GM23338 (cell line): ENCODE measurements around the gene MOCOS. TPM values are rescaled to one million over a fixed set of nuclear protein-coding genes. Genes with fewer than 3 reads are reported as not detected.
"Not testable (repeated sequence)": the region's sequence is repeated elsewhere in the genome, so short reads cannot be mapped to it uniquely, and the experiment has no call there.

Experiments used
- ATAC-seq: fragments of 200-7000 bp; cut with Tn5 transposase; 3 replicates; pipeline ENCODE4 v1.9.1; 2020
- DNase-seq: peaks from one replicate; pipeline ENCODE4 v3.0.0-alpha.2; 2015; ENCODE audit warnings: low spot score
- H2AFZ ChIP-seq: fragments of 200-600 bp; sonication (generic); 2 replicates; pipeline ENCODE4 v1.8.0; 2016; ENCODE audit warnings: antibody characterized with exemption, mild to moderate bottlenecking, moderate library complexity
- H3F3A ChIP-seq: fragments of 200-600 bp; sonication (generic); replicated peaks from 2 replicates; pipeline ENCODE4 v1.8.0; 2017; ENCODE audit warnings: antibody characterized with exemption, mixed run types, low read depth
- H3K27ac ChIP-seq: fragments of 200-600 bp; sonication (generic); 2 replicates; pipeline ENCODE4 v1.6.1; 2016; ENCODE audit warnings: low read depth
- H3K27me3 ChIP-seq: fragments of 200-600 bp; sonication (generic); 2 replicates; pipeline ENCODE4 v1.8.0; 2016; ENCODE audit warnings: mild to moderate bottlenecking, mixed run types, moderate library complexity; ENCODE audit not compliant: insufficient read depth
- H3K36me3 ChIP-seq: fragments of 200-600 bp; sonication (generic); 2 replicates; pipeline ENCODE4 v1.8.0; 2016; ENCODE audit warnings: mild to moderate bottlenecking; ENCODE audit not compliant: insufficient read depth
- H3K4me1 ChIP-seq: fragments of 200-600 bp; sonication (generic); 2 replicates; pipeline ENCODE4 v1.8.0; 2016; ENCODE audit warnings: mild to moderate bottlenecking, moderate library complexity; ENCODE audit not compliant: insufficient read depth
- H3K4me2 ChIP-seq: fragments of 200-600 bp; sonication (generic); 2 replicates; pipeline ENCODE4 v1.7.1; 2017; ENCODE audit warnings: mixed run types
- H3K4me3 ChIP-seq: fragments of 200-600 bp; sonication (generic); 2 replicates; pipeline ENCODE4 v1.6.1; 2016; ENCODE audit warnings: mixed run types
- H3K79me2 ChIP-seq: fragments of 200-600 bp; sonication (generic); replicated peaks from 2 replicates; pipeline ENCODE4 v1.8.0; 2017; ENCODE audit warnings: mild to moderate bottlenecking; ENCODE audit not compliant: insufficient read depth
- H3K9me2 ChIP-seq: fragments of 200-600 bp; sonication (generic); 2 replicates; pipeline ENCODE4 v1.8.0; 2017; ENCODE audit not compliant: insufficient read depth
- H4K20me1 ChIP-seq: fragments of 200-600 bp; sonication (generic); replicated peaks from 2 replicates; pipeline ENCODE4 v1.8.0; 2017; ENCODE audit warnings: mild to moderate bottlenecking; ENCODE audit not compliant: insufficient read depth
- H3K27ac Mint-ChIP-seq: 2 replicates; pipeline ENCODE4 v1.8.0; 2020; ENCODE audit warnings: inconsistent platforms, mild to moderate bottlenecking, moderate library complexity, mixed read lengths
- H3K27me3 Mint-ChIP-seq: 3 replicates; pipeline ENCODE4 v1.8.0; 2022; ENCODE audit warnings: low read depth, mild to moderate bottlenecking, moderate library complexity, mixed read lengths, inconsistent platforms; ENCODE audit not compliant: insufficient read depth, poor library complexity
- H3K36me3 Mint-ChIP-seq: 3 replicates; pipeline ENCODE4 v1.8.0; 2021; ENCODE audit warnings: low read depth, mild to moderate bottlenecking, inconsistent platforms, moderate library complexity, mixed read lengths
- H3K4me1 Mint-ChIP-seq: 3 replicates; pipeline ENCODE4 v1.8.0; 2020; ENCODE audit warnings: mild to moderate bottlenecking, inconsistent platforms, mixed read lengths
- H3K4me3 Mint-ChIP-seq: 3 replicates; pipeline ENCODE4 v1.8.0; 2021; ENCODE audit warnings: moderate library complexity, mild to moderate bottlenecking, inconsistent platforms, mixed read lengths
- H3K9me3 Mint-ChIP-seq: 3 replicates; pipeline ENCODE4 v1.8.0; 2020; ENCODE audit warnings: moderate library complexity, mild to moderate bottlenecking, inconsistent platforms, mixed read lengths
- CREB1 ChIP-seq: fragments of 250-450 bp; sonication (Bioruptor Pico); IDR thresholded peaks from 2 replicates; pipeline ENCODE4 v1.5.0; 2020; ENCODE audit warnings: low read depth, mild to moderate bottlenecking, moderate library complexity
- EZH2 ChIP-seq: fragments of 200-600 bp; sonication (generic); IDR thresholded peaks from one replicate; pipeline ENCODE4 v1.8.0; 2017; ENCODE audit warnings: antibody characterized with exemption, mild to moderate bottlenecking, low read depth; ENCODE audit not compliant: unreplicated experiment
- EZH2phosphoT487 ChIP-seq: fragments of 200-600 bp; sonication (generic); IDR thresholded peaks from one replicate; pipeline ENCODE4 v1.8.1; 2018; ENCODE audit warnings: antibody characterized with exemption; ENCODE audit not compliant: unreplicated experiment
- JUNB ChIP-seq: IDR thresholded peaks from one replicate; pipeline ENCODE4 v1.6.1; 2016; ENCODE audit warnings: antibody characterized with exemption; ENCODE audit not compliant: unreplicated experiment
- NANOG ChIP-seq: IDR thresholded peaks from 2 replicates; pipeline ENCODE4 v1.6.1; 2016; ENCODE audit warnings: antibody characterized with exemption, borderline replicate concordance
- POLR2AphosphoS5 ChIP-seq: IDR thresholded peaks from 2 replicates; pipeline ENCODE4 v1.6.1; 2016; ENCODE audit warnings: antibody characterized with exemption, low read depth
- STAT1 ChIP-seq: IDR thresholded peaks from one replicate; pipeline ENCODE4 v1.6.1; 2016; ENCODE audit warnings: antibody characterized with exemption; ENCODE audit not compliant: unreplicated experiment
- ZNF114 ChIP-seq: fragments of 250-450 bp; sonication (Bioruptor Pico); IDR thresholded peaks from 2 replicates; pipeline ENCODE4 v1.5.0; 2020; ENCODE audit warnings: mild to moderate bottlenecking, moderate library complexity
- ZNF331 ChIP-seq: fragments of 250-450 bp; sonication (Bioruptor Pico); IDR thresholded peaks from 2 replicates; pipeline ENCODE4 v1.5.0; 2020; ENCODE audit warnings: low read depth, mild to moderate bottlenecking, moderate library complexity
- polyA plus RNA-seq: library from polyadenylated mRNA; unstranded; fragments of >200 nt; fragmentation: Nextera tagmentation; extraction: Ambion mirVana; gene quantifications from 2 replicates; pipeline ENCODE4 v1.2.1, GENCODE V29; 2016
- total RNA-seq: library from RNA; depleted of rRNA; stranded (reverse); fragments of >200 nt; shearing (Covaris generic); gene quantifications from 2 replicates; pipeline ENCODE4 v1.2.3, GENCODE V29; 2014
- TF ChIP-seq, protein P1 (sequence below): IDR thresholded peaks from 2 replicates; pipeline ENCODE4 v1.6.1; 2016; ENCODE audit warnings: antibody characterized with exemption
- TF ChIP-seq, protein P2 (sequence below): IDR thresholded peaks from one replicate; pipeline ENCODE4 v1.6.1; 2018; ENCODE audit warnings: antibody characterized with exemption; ENCODE audit not compliant: unreplicated experiment
- TF ChIP-seq, protein P3 (sequence below), 2 experiments: fragments of 200-600 bp in 1 of 2; sonication (generic) in 1 of 2; conservative IDR thresholded peaks; 2 replicates each; pipeline versions ENCODE4 v1.5.1 to v1.6.1; 2016 to 2017; ENCODE audit warnings: antibody characterized with exemption in 2 of 2, low read depth in 2 of 2, mild to moderate bottlenecking in 2 of 2, moderate library complexity in 1 of 2

MOCOS gene
- total and polyA plus RNA-seq, 2 experiments from 2014 or later = 3.9 to 7.2 TPM

DNA sequence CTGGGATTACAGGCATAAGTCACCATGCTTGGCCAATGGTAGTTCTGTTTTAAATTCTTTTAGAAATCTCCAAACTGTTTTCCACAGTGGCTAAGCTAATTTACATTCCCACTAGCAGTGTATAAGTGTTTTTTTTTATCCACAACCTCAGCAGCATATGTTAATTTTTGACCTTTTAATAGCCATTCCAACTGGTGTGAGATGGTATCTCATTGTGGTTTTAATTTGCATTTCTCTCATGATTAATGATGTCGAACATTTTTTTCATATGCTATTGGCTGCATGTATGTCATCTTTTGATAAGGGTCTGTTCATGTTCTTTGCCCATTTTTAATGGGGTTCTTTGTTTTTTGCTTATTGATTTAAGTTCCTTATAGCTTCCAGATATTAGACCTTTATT lies 20.0 kb downstream of the MOCOS start:
- H3F3A ChIP-seq = no peaks in the 10 kb centered on the region
- peaks cover 4% of the 10 kb centered on the region; the same call in 1 of the 2 replicates for H3K36me3 ChIP-seq
- ATAC-seq (no peak), DNase-seq (no peak)
- no peaks in the 10 kb centered on the region; the same call in none of the 2 replicates for H4K20me1 ChIP-seq
- H3K4me3 ChIP-seq = no peak overlapping the region
- Mint-ChIP-seq H3K27ac (no peak overlapping the region), H3K4me1 (no peaks in the 10 kb centered on the region), H3K9me3 (peaks cover 3% of the 10 kb centered on the region; the same call in 2 of the 3 replicates), H3K36me3 (peaks cover 57% of the 10 kb centered on the region), H3K4me3 (no peak overlapping the region), H3K27me3 (peaks cover 9% of the 10 kb centered on the region)
- no peaks in the 10 kb centered on the region for H3K9me2 ChIP-seq
- no peak overlapping the region for H3K4me2 ChIP-seq
- no peak overlapping the region for H2AFZ ChIP-seq
- no peak overlapping the region for H3K27ac ChIP-seq
- TF ChIP-seq ZNF331 (CRISPR knock-in tag) = no peak
- TF ChIP-seq, protein P1, sequence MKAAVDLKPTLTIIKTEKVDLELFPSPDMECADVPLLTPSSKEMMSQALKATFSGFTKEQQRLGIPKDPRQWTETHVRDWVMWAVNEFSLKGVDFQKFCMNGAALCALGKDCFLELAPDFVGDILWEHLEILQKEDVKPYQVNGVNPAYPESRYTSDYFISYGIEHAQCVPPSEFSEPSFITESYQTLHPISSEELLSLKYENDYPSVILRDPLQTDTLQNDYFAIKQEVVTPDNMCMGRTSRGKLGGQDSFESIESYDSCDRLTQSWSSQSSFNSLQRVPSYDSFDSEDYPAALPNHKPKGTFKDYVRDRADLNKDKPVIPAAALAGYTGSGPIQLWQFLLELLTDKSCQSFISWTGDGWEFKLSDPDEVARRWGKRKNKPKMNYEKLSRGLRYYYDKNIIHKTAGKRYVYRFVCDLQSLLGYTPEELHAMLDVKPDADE = no peak
- no peak for TF ChIP-seq STAT1
- no peak for TF ChIP-seq NANOG
- TF ChIP-seq JUNB = no peak
- TF ChIP-seq, protein P2, sequence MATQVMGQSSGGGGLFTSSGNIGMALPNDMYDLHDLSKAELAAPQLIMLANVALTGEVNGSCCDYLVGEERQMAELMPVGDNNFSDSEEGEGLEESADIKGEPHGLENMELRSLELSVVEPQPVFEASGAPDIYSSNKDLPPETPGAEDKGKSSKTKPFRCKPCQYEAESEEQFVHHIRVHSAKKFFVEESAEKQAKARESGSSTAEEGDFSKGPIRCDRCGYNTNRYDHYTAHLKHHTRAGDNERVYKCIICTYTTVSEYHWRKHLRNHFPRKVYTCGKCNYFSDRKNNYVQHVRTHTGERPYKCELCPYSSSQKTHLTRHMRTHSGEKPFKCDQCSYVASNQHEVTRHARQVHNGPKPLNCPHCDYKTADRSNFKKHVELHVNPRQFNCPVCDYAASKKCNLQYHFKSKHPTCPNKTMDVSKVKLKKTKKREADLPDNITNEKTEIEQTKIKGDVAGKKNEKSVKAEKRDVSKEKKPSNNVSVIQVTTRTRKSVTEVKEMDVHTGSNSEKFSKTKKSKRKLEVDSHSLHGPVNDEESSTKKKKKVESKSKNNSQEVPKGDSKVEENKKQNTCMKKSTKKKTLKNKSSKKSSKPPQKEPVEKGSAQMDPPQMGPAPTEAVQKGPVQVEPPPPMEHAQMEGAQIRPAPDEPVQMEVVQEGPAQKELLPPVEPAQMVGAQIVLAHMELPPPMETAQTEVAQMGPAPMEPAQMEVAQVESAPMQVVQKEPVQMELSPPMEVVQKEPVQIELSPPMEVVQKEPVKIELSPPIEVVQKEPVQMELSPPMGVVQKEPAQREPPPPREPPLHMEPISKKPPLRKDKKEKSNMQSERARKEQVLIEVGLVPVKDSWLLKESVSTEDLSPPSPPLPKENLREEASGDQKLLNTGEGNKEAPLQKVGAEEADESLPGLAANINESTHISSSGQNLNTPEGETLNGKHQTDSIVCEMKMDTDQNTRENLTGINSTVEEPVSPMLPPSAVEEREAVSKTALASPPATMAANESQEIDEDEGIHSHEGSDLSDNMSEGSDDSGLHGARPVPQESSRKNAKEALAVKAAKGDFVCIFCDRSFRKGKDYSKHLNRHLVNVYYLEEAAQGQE = no peak
- TF ChIP-seq EZH2 = no peak
- TF ChIP-seq ZNF114 (CRISPR knock-in tag) = no peak
- no peak for TF ChIP-seq POLR2AphosphoS5
- no peak for TF ChIP-seq CREB1 (CRISPR knock-in tag)
- TF ChIP-seq, protein P3, sequence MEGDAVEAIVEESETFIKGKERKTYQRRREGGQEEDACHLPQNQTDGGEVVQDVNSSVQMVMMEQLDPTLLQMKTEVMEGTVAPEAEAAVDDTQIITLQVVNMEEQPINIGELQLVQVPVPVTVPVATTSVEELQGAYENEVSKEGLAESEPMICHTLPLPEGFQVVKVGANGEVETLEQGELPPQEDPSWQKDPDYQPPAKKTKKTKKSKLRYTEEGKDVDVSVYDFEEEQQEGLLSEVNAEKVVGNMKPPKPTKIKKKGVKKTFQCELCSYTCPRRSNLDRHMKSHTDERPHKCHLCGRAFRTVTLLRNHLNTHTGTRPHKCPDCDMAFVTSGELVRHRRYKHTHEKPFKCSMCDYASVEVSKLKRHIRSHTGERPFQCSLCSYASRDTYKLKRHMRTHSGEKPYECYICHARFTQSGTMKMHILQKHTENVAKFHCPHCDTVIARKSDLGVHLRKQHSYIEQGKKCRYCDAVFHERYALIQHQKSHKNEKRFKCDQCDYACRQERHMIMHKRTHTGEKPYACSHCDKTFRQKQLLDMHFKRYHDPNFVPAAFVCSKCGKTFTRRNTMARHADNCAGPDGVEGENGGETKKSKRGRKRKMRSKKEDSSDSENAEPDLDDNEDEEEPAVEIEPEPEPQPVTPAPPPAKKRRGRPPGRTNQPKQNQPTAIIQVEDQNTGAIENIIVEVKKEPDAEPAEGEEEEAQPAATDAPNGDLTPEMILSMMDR (conservative IDR thresholded peaks at IDR 0.05; ENCODE audit: low read depth in 2 of 2) = no peak
- TF ChIP-seq EZH2phosphoT487 = no peak
- no peaks in the 10 kb centered on the region for H3K27me3 ChIP-seq
- no peaks in the 10 kb centered on the region for H3K79me2 ChIP-seq
- no peaks in the 10 kb centered on the region for H3K4me1 ChIP-seq

DNA sequence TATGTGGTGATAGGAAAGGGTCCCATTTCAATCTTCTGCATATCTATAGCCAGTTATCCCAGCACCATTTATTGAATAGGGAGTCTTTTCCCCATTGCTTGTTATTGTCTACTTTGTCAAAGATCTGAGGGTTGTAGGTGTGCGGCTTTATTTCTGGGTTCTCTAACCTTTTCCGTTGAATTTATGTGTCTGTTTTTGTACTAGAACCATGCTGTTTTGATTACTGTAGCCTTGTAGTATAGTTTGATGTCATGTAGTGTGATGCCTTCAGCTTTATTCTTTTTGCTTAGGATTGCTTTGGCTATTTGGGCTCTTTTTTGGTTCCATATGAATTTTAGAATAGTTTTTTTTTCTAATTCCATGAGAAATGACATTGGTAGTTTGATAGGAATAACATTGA lies 20.7 kb downstream of the MOCOS start:
- H3K4me1 Mint-ChIP-seq, H4K20me1 ChIP-seq, H3K36me3 ChIP-seq, H3K4me3 ChIP-seq, H3K27ac ChIP-seq, H3K4me3 Mint-ChIP-seq, H3K79me2 ChIP-seq, H3K27me3 ChIP-seq, H3K9me2 ChIP-seq, H3K27me3 Mint-ChIP-seq, H2AFZ ChIP-seq, H3K4me1 ChIP-seq, H3K27ac Mint-ChIP-seq, H3K9me3 Mint-ChIP-seq, H3F3A ChIP-seq, DNase-seq, ATAC-seq, H3K4me2 ChIP-seq: not testable (repeated sequence)
- H3K36me3 Mint-ChIP-seq = peaks cover 56% of the 10 kb centered on the region
